Neural crest cell (in vitro differentiated cells): Measurements from ENCODE around the gene PIF1. TPM values are rescaled to one million over a fixed set of nuclear protein-coding genes. Genes with fewer than 3 reads are reported as not detected.

Experiments
- DNase-seq: peaks from one replicate; pipeline ENCODE4 v3.0.0; 2021; ENCODE audit warnings: low read depth, mixed read lengths, low spot score
- H3K27ac Mint-ChIP-seq: one replicate; pipeline ENCODE4 v1.8.0; 2021; ENCODE audit warnings: mild to moderate bottlenecking, mixed read lengths; ENCODE audit not compliant: unreplicated experiment
- H3K27me3 Mint-ChIP-seq: 2 replicates; pipeline ENCODE4 v1.8.0; 2021; ENCODE audit warnings: low read depth, mild to moderate bottlenecking, mixed read lengths
- H3K36me3 Mint-ChIP-seq: 2 replicates; pipeline ENCODE4 v1.8.0; 2021; ENCODE audit warnings: low read depth, mild to moderate bottlenecking, mixed read lengths
- H3K4me1 Mint-ChIP-seq: 2 replicates; pipeline ENCODE4 v1.8.0; 2021; ENCODE audit warnings: mixed read lengths
- H3K4me3 Mint-ChIP-seq: one replicate; pipeline ENCODE4 v1.8.0; 2021; ENCODE audit warnings: mild to moderate bottlenecking, mixed read lengths
- H3K9me3 Mint-ChIP-seq: 2 replicates; pipeline ENCODE4 v1.8.0; 2021; ENCODE audit warnings: mixed read lengths
- total RNA-seq: library from RNA; stranded (reverse); gene quantifications from 2 replicates; pipeline ENCODE4 v1.2.1, GENCODE V29; 2021
- TF ChIP-seq, protein P1 (sequence below): fragments of 200-600 bp; sonication (generic); conservative IDR thresholded peaks from 2 replicates; pipeline ENCODE4 v1.5.0; 2021; ENCODE audit warnings: antibody characterized with exemption, mild to moderate bottlenecking

PIF1 gene
- total RNA-seq, 1 donor from 2014 or later: 62.7 TPM

DNA sequence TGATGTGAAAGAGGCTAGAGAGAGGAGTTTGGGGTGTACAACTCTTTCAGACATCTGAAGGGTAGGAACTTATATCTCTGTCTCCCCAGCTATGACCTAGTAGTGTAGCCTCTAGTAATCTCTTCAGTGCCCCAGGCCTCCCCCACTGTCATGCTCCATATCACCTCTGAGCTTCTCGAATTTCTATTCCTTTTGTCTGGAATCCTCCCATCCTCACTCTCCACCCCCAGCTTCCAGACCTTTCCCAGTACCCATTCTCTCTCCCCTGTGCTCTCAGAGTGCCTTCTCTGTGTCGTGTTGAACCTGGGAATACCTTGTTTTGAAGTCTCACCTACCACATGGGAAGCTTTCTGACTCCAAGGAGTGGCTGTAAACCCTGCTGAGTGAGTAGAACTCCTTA, 46.4 kb downstream of the PIF1 start:
- Mint-ChIP-seq H3K4me1 (peaks cover 24% of the 10 kb centered on the region), H3K4me3 (peak overlapping the region; percentile 95), H3K27me3 (no peaks in the 10 kb centered on the region), H3K27ac (no peak overlapping the region), H3K36me3 (no peaks in the 10 kb centered on the region), H3K9me3 (no peaks in the 10 kb centered on the region)
- TF ChIP-seq, protein P1, sequence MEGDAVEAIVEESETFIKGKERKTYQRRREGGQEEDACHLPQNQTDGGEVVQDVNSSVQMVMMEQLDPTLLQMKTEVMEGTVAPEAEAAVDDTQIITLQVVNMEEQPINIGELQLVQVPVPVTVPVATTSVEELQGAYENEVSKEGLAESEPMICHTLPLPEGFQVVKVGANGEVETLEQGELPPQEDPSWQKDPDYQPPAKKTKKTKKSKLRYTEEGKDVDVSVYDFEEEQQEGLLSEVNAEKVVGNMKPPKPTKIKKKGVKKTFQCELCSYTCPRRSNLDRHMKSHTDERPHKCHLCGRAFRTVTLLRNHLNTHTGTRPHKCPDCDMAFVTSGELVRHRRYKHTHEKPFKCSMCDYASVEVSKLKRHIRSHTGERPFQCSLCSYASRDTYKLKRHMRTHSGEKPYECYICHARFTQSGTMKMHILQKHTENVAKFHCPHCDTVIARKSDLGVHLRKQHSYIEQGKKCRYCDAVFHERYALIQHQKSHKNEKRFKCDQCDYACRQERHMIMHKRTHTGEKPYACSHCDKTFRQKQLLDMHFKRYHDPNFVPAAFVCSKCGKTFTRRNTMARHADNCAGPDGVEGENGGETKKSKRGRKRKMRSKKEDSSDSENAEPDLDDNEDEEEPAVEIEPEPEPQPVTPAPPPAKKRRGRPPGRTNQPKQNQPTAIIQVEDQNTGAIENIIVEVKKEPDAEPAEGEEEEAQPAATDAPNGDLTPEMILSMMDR: no peak
- no peak for DNase-seq

DNA sequence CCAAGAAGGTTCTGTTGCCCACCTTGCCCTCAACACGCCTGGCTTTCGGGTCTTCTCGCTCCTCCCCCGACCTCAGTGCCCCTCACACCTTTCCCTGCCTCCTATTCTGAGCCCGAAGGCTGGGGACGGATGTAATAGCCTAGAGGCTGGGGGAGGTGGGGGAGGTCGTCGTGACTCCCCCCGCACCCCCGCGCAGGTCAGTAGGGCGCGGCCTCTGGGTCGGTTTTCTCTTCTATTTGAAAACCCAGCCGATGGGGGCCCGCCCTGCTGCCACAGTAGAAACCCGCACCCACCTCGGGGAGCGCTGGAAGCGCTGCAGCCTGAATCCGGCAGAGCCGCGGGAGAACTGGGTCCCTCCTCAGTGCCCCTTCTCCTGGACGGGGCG, 49.1 kb downstream of the PIF1 start:
- H3K27ac Mint-ChIP-seq: no peak overlapping the region
- peaks cover 29% of the 10 kb centered on the region for H3K4me1 Mint-ChIP-seq
- no peaks in the 10 kb centered on the region for H3K9me3 Mint-ChIP-seq
- H3K27me3 Mint-ChIP-seq: no peaks in the 10 kb centered on the region
- DNase-seq: no peak
- TF ChIP-seq, protein P1: no peak
- peak overlapping the region; percentile 95 for H3K4me3 Mint-ChIP-seq
- H3K36me3 Mint-ChIP-seq: no peaks in the 10 kb centered on the region

GRCh38 chr15:64775551-64776401, 49.7 kb downstream of the PIF1 start, which contains the start of gene RBPMS2:
TSS of gene RBPMS2 (minus strand) at chr15:64775589. CDS start at chr15:64775319, 270 bp downstream.
- Mint-ChIP-seq H3K36me3 (no peaks in the 10 kb centered on the region), H3K27ac (peak within 1 kb of the TSS; percentile 35), H3K4me1 (peaks cover 27% of the 10 kb centered on the region), H3K4me3 (peak within 1 kb of the TSS; percentile 95), H3K9me3 (no peaks in the 10 kb centered on the region), H3K27me3 (no peaks in the 10 kb centered on the region)
- TF ChIP-seq, protein P1: no peak
- peak; percentile 28 for DNase-seq

DNA sequence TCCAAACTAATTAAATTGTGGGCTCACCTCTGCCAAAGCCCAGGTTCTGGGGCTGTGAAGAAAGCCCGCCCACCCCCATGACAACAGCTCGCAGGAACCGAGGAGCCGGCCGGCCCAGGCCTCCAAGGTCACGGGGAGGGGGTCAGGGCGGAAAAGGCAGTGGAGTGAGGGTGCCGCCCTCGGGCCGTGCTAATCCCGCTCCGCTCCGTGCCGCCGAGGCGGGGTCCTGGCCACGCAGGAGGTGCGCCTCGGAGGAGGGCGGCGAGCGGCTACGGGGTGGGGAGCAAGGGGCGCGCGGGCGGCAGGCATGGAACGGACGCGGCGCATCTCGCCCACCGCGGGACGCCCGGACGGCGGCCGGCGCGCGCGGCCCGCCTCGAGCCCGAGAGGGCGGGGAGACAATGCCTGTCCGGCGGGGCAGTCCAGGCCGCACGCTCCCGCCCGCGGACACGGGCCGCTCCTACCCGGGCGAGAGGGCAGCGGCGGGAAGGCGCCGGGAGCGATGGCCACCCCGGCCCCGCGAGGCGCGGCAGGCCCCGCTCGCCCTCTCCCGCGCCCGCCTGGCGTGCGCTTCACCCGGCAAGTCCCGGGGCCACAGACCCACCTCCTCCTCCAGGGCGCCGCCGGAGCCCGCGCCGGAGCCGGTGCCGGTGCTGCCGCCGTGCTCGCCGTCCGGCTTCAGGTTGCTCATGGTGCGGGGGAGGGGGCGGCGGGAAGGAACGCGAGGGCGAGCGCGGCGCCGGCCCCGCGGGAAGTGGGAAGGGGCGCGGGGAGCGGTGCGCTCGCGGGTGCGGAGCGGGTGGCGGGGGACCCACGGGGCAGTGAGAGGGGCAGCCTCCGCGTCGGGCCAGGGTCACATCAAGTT, 50.6 kb downstream of the PIF1 start:
- H3K36me3 Mint-ChIP-seq: no peaks in the 10 kb centered on the region
- H3K4me1 Mint-ChIP-seq: peaks cover 27% of the 10 kb centered on the region
- H3K4me3 Mint-ChIP-seq: peak overlapping the region; percentile 94
- no peaks in the 10 kb centered on the region for H3K9me3 Mint-ChIP-seq
- DNase-seq: peak; percentile 34
- TF ChIP-seq, protein P1: no peak
- no peaks in the 10 kb centered on the region for H3K27me3 Mint-ChIP-seq
- H3K27ac Mint-ChIP-seq: no peak overlapping the region

DNA sequence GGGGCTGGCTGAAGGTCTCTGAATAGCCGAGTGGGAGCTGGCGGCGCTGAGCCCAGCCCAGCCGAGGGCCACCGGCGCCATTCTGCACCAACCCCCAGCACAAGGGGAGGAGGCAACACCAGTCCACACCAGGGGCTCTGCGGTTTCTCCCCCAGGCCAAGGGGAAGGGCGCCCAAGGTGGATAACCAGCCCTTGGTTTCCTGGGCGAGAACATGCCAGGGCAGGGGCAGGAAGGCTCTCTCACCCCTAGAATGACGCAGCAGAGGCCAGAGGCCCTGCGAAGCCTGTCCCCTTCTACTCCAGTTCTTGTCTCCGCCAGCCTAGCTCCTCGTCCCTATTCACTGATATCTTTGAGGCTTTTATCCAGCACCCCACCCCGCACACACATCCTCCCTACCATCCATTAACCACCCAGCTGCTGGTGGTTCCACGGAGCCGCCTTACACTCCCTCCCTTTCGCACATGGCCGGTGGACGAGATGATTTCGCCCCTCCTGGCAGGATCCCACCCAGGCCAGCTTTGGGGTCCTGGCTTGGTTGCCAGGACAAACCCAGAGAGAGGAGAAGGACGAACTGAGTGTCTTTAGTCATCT, 51.3 kb downstream of the PIF1 start:
- DNase-seq: peak; percentile 18
- peaks cover 27% of the 10 kb centered on the region for H3K4me1 Mint-ChIP-seq
- no peaks in the 10 kb centered on the region for H3K9me3 Mint-ChIP-seq
- peak overlapping the region; percentile 94 for H3K4me3 Mint-ChIP-seq
- H3K27me3 Mint-ChIP-seq: no peaks in the 10 kb centered on the region
- H3K36me3 Mint-ChIP-seq: no peaks in the 10 kb centered on the region
- peak overlapping the region; percentile 82 for H3K27ac Mint-ChIP-seq
- TF ChIP-seq, protein P1: no peak
